ENCODE results near the gene TRIM45.
"Not testable (repeated sequence)": the region's sequence is repeated elsewhere in the genome, so short reads cannot be mapped to it uniquely, and the experiment has no call there.

TRIM45 gene

GRCh38 chr1:117130526-117130925 lies 9.0 kb upstream of the TRIM45 start:
- DNase-seq (ENCODE audit: low spot score), result no peak

GRCh38 chr1:117128323-117129079 lies 7.0 kb upstream of the TRIM45 start:
- peak; percentile 30 for DNase-seq (ENCODE audit: low spot score)

- DNase-seq (ENCODE audit: low spot score), result no peak
Measured at GRCh38 chr1:117127795-117128194, 6.2 kb upstream of the TRIM45 start.

GRCh38 chr1:117124661-117125060 lies 3.1 kb upstream of the TRIM45 start:
- no peak for DNase-seq (ENCODE audit: low spot score)

GRCh38 chr1:117123274-117123673 lies 1.7 kb upstream of the TRIM45 start:
- DNase-seq (ENCODE audit: low spot score), result no peak

- no peak for DNase-seq (ENCODE audit: low spot score)
Measured at GRCh38 chr1:117122330-117123025, 929 bp upstream of the TRIM45 start.

- DNase-seq (ENCODE audit: low spot score), result no peak
Measured at GRCh38 chr1:117120774-117121588, 568 bp downstream of the TRIM45 start.

- DNase-seq (ENCODE audit: low spot score), result not testable (repeated sequence)
Measured at GRCh38 chr1:117119144-117119543, 2.4 kb downstream of the TRIM45 start.

GRCh38 chr1:117118137-117118536 lies 3.4 kb downstream of the TRIM45 start:
- no peak for DNase-seq (ENCODE audit: low spot score)

GRCh38 chr1:117117697-117118096 lies 3.9 kb downstream of the TRIM45 start:
- no peak for DNase-seq (ENCODE audit: low spot score)

GRCh38 chr1:117116784-117117130 lies 4.8 kb downstream of the TRIM45 start:
- DNase-seq (ENCODE audit: low spot score), result no peak

GRCh38 chr1:117116090-117116783 lies 5.3 kb downstream of the TRIM45 start:
- no peak for DNase-seq (ENCODE audit: low spot score)

- no peak for DNase-seq (ENCODE audit: low spot score)
Measured at GRCh38 chr1:117114877-117115276, 6.7 kb downstream of the TRIM45 start.

GRCh38 chr1:117113199-117113598 lies 8.3 kb downstream of the TRIM45 start:
- DNase-seq (ENCODE audit: low spot score), result no peak

GRCh38 chr1:117112047-117112717 lies 9.4 kb downstream of the TRIM45 start:
- DNase-seq (ENCODE audit: low spot score), result no peak

- DNase-seq (ENCODE audit: low spot score), result no peak
Measured at GRCh38 chr1:117110774-117111173, 10.8 kb downstream of the TRIM45 start.

GRCh38 chr1:117107364-117107763 lies 14.2 kb downstream of the TRIM45 start:
- no peak for DNase-seq (ENCODE audit: low spot score)

GRCh38 chr1:117106478-117106877 lies 15.1 kb downstream of the TRIM45 start:
- DNase-seq (ENCODE audit: low spot score), result peak; percentile 15

GRCh38 chr1:117105722-117106121 lies 15.8 kb downstream of the TRIM45 start:
- DNase-seq (ENCODE audit: low spot score), result no peak

GRCh38 chr1:117104986-117105385 lies 16.6 kb downstream of the TRIM45 start:
- no peak for DNase-seq (ENCODE audit: low spot score)

GRCh38 chr1:117101858-117102257 lies 19.7 kb downstream of the TRIM45 start:
- DNase-seq (ENCODE audit: low spot score), result not testable (repeated sequence)

GRCh38 chr1:117101334-117101733 lies 20.2 kb downstream of the TRIM45 start:
- DNase-seq (ENCODE audit: low spot score), result no peak
